A549 (cell line): Measurements from ENCODE around the gene DXO. TPM values are rescaled to one million over a fixed set of nuclear protein-coding genes. Genes with fewer than 3 reads are reported as not detected.

Experiments
- ATAC-seq, 2 experiments: fragments of 200-7000 bp in 1 of 2; fragments of >200 bp in 1 of 2; cut with Nextera tagmentation in 1 of 2; cut with Tn5 transposase in 1 of 2; 3 replicates each; pipeline versions ENCODE4 v1.8.0 to v1.9.1; 2018 to 2020; ENCODE audit warnings: mild to moderate bottlenecking in 1 of 2, moderate library complexity in 1 of 2
- CTCF ChIA-PET: fragments of 300-600 bp; sonication (Branson Sonifier 250); formaldehyde crosslinking; extraction: SDS; loops from one replicate; lab custom pipeline; 2021; ENCODE audit warnings: antibody characterized with exemption, inconsistent platforms; lab: Yijun Ruan, JAX
- POLR2A ChIA-PET: fragments of 350-600 bp; formaldehyde crosslinking; extraction: SDS; loops from one replicate; lab custom pipeline; 2021; ENCODE audit warnings: antibody characterized with exemption, inconsistent platforms; lab: Yijun Ruan, JAX
- DNase-seq, 2 experiments: peaks; one replicate each; pipeline versions ENCODE4 v3.0.0 to v3.0.0-alpha.2; 2011 to 2016; ENCODE audit warnings: low read depth in 1 of 2, low spot score in 1 of 2
- FAIRE-seq: peaks from 2 replicates; lab custom pipeline; 2011; peaks lifted over from hg19 to GRCh38; lab: Jason Lieb, UNC
- H3K27ac ChIP-seq, 2 experiments: fragments of >200 bp; sonication (Bioruptor Twin); formaldehyde crosslinking; 3 replicates each; pipeline ENCODE4 v1.5.1; 2016 to 2017
- H3K4me1 ChIP-seq: fragments of >200 bp; sonication (Bioruptor Twin); formaldehyde crosslinking; 3 replicates; pipeline ENCODE4 v1.6.1; 2016
- H3K4me2 ChIP-seq: fragments of >200 bp; sonication (Bioruptor Twin); formaldehyde crosslinking; 3 replicates; pipeline ENCODE4 v1.6.1; 2016
- H3K4me3 ChIP-seq: fragments of >200 bp; sonication (Bioruptor Twin); formaldehyde crosslinking; 3 replicates; pipeline ENCODE4 v1.5.1; 2016
- H3K9me3 ChIP-seq: fragments of >200 bp; sonication (Bioruptor Twin); formaldehyde crosslinking; 3 replicates; pipeline ENCODE4 v1.6.1; 2016
- ATOH8 ChIP-seq: fragments of 250-450 bp; sonication (Bioruptor Pico); IDR thresholded peaks from 2 replicates; pipeline ENCODE4 v1.5.0; 2020; ENCODE audit warnings: low read depth, mild to moderate bottlenecking, moderate library complexity
- CBX2 ChIP-seq: fragments of 200-600 bp; sonication (generic); IDR thresholded peaks from 2 replicates; pipeline ENCODE4 v1.6.1; 2016; ENCODE audit warnings: low read depth, mild to moderate bottlenecking, borderline replicate concordance
- CBX8 ChIP-seq: fragments of 200-600 bp; sonication (generic); IDR thresholded peaks from 2 replicates; pipeline ENCODE4 v1.6.1; 2016
- CEBPB ChIP-seq, 2 experiments: fragments of >200 bp in 1 of 2; sonication (Bioruptor Twin) in 1 of 2; formaldehyde crosslinking in 1 of 2; IDR thresholded peaks; 2 replicates each; pipeline ENCODE4 v1.6.1; 2012 to 2016
- CHD4 ChIP-seq: fragments of 200-600 bp; sonication (generic); IDR thresholded peaks from 2 replicates; pipeline ENCODE4 v1.6.1; 2016; ENCODE audit warnings: antibody characterized with exemption, mild to moderate bottlenecking, borderline replicate concordance
- FOSL2 ChIP-seq, 2 experiments: fragments of 450-650 bp in 1 of 2; fragments of >200 bp in 1 of 2; sonication (Bioruptor Twin) in 1 of 2; formaldehyde crosslinking; IDR thresholded peaks; 2 replicates each; pipeline versions ENCODE4 v1.5.0 to v1.6.1; 2016 to 2020; ENCODE audit warnings: mild to moderate bottlenecking in 1 of 2, moderate library complexity in 1 of 2
- HOXA7 ChIP-seq: fragments of 250-450 bp; sonication (Bioruptor Pico); IDR thresholded peaks from 2 replicates; pipeline ENCODE4 v1.5.0; 2020; ENCODE audit warnings: mild to moderate bottlenecking, moderate library complexity
- HOXB13 ChIP-seq: fragments of 250-450 bp; sonication (Bioruptor Pico); IDR thresholded peaks from 2 replicates; pipeline ENCODE4 v1.5.0; 2020; ENCODE audit warnings: low read depth, mild to moderate bottlenecking, moderate library complexity
- JUN ChIP-seq, 2 experiments: fragments of >200 bp; sonication (Bioruptor Twin); formaldehyde crosslinking; IDR thresholded peaks; 2 replicates in 1 of 2; 3 replicates in 1 of 2; pipeline ENCODE4 v1.6.1; 2016 to 2017
- KDM5A ChIP-seq: fragments of 200-600 bp; sonication (generic); IDR thresholded peaks from 2 replicates; pipeline ENCODE4 v1.6.1; 2016; ENCODE audit warnings: antibody characterized with exemption, mild to moderate bottlenecking
- POLR2A ChIP-seq: IDR thresholded peaks from 2 replicates; pipeline ENCODE4 v1.6.1; 2012; ENCODE audit warnings: mild to moderate bottlenecking, low read length
- RARB ChIP-seq: fragments of 250-450 bp; sonication (Bioruptor Pico); IDR thresholded peaks from 2 replicates; pipeline ENCODE4 v1.8.0; 2021; ENCODE audit warnings: mild to moderate bottlenecking, moderate library complexity
- RCOR1 ChIP-seq: fragments of 150-350 bp; IDR thresholded peaks from 2 replicates; pipeline ENCODE4 v1.6.1; 2014; ENCODE audit warnings: antibody characterized with exemption, low read length, low read depth
- TFCP2L1 ChIP-seq: fragments of 250-450 bp; sonication (Bioruptor Pico); IDR thresholded peaks from 2 replicates; pipeline ENCODE4 v1.5.0; 2021; ENCODE audit warnings: mild to moderate bottlenecking
- USF2 ChIP-seq: fragments of 450-650 bp; IDR thresholded peaks from 2 replicates; pipeline ENCODE4 v1.6.1; 2014; ENCODE audit warnings: antibody characterized with exemption
- ZC3H11A ChIP-seq: fragments of 450-650 bp; IDR thresholded peaks from 2 replicates; pipeline ENCODE4 v1.6.1; 2014; ENCODE audit warnings: antibody characterized with exemption, mild to moderate bottlenecking
- WGBS: methylation state at CpG from one replicate; pipeline ENCODE4 v1.1.6; 2017; ENCODE audit errors: missing lambda C conversion rate; 5-methylcytosine and 5-hydroxymethylcytosine counted together
- polyA plus RNA-seq, 4 experiments: library from polyadenylated mRNA; depleted of rRNA in 3 of 4; stranded (reverse); fragments of >200 nt; fragmentation: RNase III in 1 of 4; extraction: RNeasy Plus Mini Kit Qiagen cat#74134 plus additional on column Dnase treatment in 1 of 4; gene quantifications; 2 replicates in 3 of 4; 3 replicates in 1 of 4; pipeline ENCODE4 v1.2.3, GENCODE V29; 2011 to 2017
- TF ChIP-seq, protein P1 (sequence below): fragments of 250-450 bp; sonication (Bioruptor Pico); IDR thresholded peaks from 2 replicates; pipeline ENCODE4 v1.5.0; 2021; ENCODE audit warnings: mild to moderate bottlenecking, moderate library complexity, borderline replicate concordance
- TF ChIP-seq, protein P2 (sequence below): fragments of 150-350 bp; IDR thresholded peaks from 2 replicates; pipeline ENCODE4 v1.6.1; 2014; ENCODE audit warnings: low read depth, mild to moderate bottlenecking, low read length
- TF ChIP-seq, protein P3 (sequence below): IDR thresholded peaks from 2 replicates; pipeline ENCODE4 v1.6.1; 2012

DXO gene
- polyA plus RNA-seq, 2 of the 4 experiments (the other 2 are of a cell fraction): 12.7 to 15.6 TPM

- peaks cover 13% of the 10 kb centered on the region; the same call in 2 of the 3 replicates for H3K4me1 ChIP-seq
- TF ChIP-seq KDM5A (0 out of 2 replicates have a peak, but pooled peaks have one; percentile 54), RCOR1 (no peak)
- TF ChIP-seq, all 56 proteins: peak for 1
- DNase-seq: no peak
- Histone ChIP-seq H3K27ac (peak overlapping the region; percentile 91 to 93), H3K9me3 (no peaks in the 10 kb centered on the region), H3K4me2 (peak overlapping the region; percentile 90), H3K4me3 (peak overlapping the region; percentile 94)
- 5% methylated on average over 11 of the region's 11 CpGs for WGBS
- no peak for FAIRE-seq
- ATAC-seq: peak; percentile 27 to 31; a peak in 4 of 6 replicates
- POLR2A ChIA-PET: interaction anchor here (1.0 to 2.3 kb wide), 2 partner anchors 13 to 60 kb away, joined by 3 to 13 read pairs; partner anchors contain the start of gene DXO
- CTCF ChIA-PET: interaction anchor here (0.8 to 2.2 kb wide), 2 partner anchors 14 to 16 kb away, joined by 3 to 10 read pairs; partner anchors contain the start of gene DXO
These were observed 13.6 kb downstream of the DXO start for GRCh38 chr6:31958412-31958740.

DNA sequence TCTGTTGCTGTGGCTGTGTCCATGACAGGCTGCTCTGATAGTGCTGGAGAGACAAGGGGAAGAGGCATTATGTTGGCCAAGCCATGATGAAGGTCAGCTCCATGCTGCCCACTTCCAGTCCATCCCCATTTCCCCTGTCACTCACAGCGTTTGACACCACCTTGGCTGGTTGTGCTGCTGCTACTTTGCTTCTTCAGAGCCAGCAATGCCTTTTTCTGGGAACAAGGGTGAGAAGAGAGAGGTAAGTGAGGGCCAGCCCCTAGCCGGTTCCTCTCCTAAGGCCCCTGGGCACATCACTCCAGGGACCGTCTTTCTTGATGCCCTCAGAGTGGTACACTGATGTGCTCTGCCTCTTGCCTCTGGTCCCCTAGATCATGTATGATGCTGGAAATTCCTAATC is 15.1 kb downstream of the DXO start:
- 91% methylated on average over 3 of the region's 3 CpGs for WGBS
- Histone ChIP-seq H3K4me1 (peaks cover 13% of the 10 kb centered on the region; the same call in 2 of the 3 replicates), H3K9me3 (no peaks in the 10 kb centered on the region), H3K4me3 (no peak overlapping the region), H3K27ac (no peak overlapping the region), H3K4me2 (no peak overlapping the region)
- ChIA-PET POLR2A (no interaction called here), CTCF (interaction anchor here (2.2 kb wide), 1 partner anchor 15 kb away, joined by 10 read pairs; the partner anchor contains the start of gene DXO)
- DNase-seq (no peak), FAIRE-seq (no peak), ATAC-seq (no peak)
- TF ChIP-seq, protein P1, sequence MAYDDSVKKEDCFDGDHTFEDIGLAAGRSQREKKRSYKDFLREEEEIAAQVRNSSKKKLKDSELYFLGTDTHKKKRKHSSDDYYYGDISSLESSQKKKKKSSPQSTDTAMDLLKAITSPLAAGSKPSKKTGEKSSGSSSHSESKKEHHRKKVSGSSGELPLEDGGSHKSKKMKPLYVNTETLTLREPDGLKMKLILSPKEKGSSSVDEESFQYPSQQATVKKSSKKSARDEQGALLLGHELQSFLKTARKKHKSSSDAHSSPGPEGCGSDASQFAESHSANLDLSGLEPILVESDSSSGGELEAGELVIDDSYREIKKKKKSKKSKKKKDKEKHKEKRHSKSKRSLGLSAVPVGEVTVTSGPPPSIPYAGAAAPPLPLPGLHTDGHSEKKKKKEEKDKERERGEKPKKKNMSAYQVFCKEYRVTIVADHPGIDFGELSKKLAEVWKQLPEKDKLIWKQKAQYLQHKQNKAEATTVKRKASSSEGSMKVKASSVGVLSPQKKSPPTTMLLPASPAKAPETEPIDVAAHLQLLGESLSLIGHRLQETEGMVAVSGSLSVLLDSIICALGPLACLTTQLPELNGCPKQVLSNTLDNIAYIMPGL: no peak
- no peak for TF ChIP-seq CBX2
- TF ChIP-seq, protein P2, sequence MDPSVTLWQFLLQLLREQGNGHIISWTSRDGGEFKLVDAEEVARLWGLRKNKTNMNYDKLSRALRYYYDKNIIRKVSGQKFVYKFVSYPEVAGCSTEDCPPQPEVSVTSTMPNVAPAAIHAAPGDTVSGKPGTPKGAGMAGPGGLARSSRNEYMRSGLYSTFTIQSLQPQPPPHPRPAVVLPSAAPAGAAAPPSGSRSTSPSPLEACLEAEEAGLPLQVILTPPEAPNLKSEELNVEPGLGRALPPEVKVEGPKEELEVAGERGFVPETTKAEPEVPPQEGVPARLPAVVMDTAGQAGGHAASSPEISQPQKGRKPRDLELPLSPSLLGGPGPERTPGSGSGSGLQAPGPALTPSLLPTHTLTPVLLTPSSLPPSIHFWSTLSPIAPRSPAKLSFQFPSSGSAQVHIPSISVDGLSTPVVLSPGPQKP: no peak
- no peak for TF ChIP-seq TFCP2L1
- no peak for TF ChIP-seq USF2
- no peak for TF ChIP-seq CHD4
- TF ChIP-seq CEBPB (IDR thresholded peaks at IDR 0.05): no peak
- TF ChIP-seq RARB (CRISPR knock-in tag): no peak
- TF ChIP-seq ZC3H11A: no peak
- TF ChIP-seq ATOH8 (CRISPR knock-in tag): no peak
- TF ChIP-seq, protein P3, sequence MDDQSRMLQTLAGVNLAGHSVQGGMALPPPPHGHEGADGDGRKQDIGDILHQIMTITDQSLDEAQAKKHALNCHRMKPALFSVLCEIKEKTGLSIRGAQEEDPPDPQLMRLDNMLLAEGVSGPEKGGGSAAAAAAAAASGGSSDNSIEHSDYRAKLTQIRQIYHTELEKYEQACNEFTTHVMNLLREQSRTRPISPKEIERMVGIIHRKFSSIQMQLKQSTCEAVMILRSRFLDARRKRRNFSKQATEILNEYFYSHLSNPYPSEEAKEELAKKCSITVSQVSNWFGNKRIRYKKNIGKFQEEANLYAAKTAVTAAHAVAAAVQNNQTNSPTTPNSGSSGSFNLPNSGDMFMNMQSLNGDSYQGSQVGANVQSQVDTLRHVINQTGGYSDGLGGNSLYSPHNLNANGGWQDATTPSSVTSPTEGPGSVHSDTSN: no peak
- TF ChIP-seq POLR2A: no peak
- no peak for TF ChIP-seq CBX8
- TF ChIP-seq HOXA7 (CRISPR knock-in tag): no peak
- no peak for TF ChIP-seq FOSL2 (IDR thresholded peaks at IDR 0.05)
- no peak for TF ChIP-seq FOSL2 (CRISPR knock-in tag; IDR thresholded peaks at IDR 0.05)
- TF ChIP-seq HOXB13 (CRISPR knock-in tag): no peak
- TF ChIP-seq JUN (IDR thresholded peaks at IDR 0.05): no peak
